ENCODE results near the gene TMED4.

The TMED4 gene

GRCh38 chr7:44567884-44568283, 14.1 kb downstream of the TMED4 start:
- no peak for TF ChIP-seq CTCF (conservative IDR thresholded peaks at IDR 0.05; ENCODE audit: low read depth, low read length)
- peaks cover 16% of the 10 kb centered on the region; the same call in 1 of the 2 replicates for H3K36me3 ChIP-seq (ENCODE audit: insufficient read depth)
- H3K4me2 ChIP-seq: no peak overlapping the region
- no peak overlapping the region for H3K9ac ChIP-seq
- H3K4me3 ChIP-seq (IDR thresholded peaks at IDR 0.05; ENCODE audit: insufficient read depth, low read depth, low read length): no peak overlapping the region
- no peaks in the 10 kb centered on the region for H3K27me3 ChIP-seq (ENCODE audit: insufficient read depth, low read depth)
- no peak overlapping the region for H2AFZ ChIP-seq (ENCODE audit: low read depth)
- H3K27ac ChIP-seq: no peak overlapping the region
- H3K79me2 ChIP-seq (ENCODE audit: insufficient read depth, low read depth): peaks cover 16% of the 10 kb centered on the region
- H3K4me1 ChIP-seq (ENCODE audit: low read depth, poor library complexity, severe bottlenecking): peaks cover 16% of the 10 kb centered on the region
- no peaks in the 10 kb centered on the region; the same call in 1 of the 2 replicates for H4K20me1 ChIP-seq (ENCODE audit: insufficient read depth)

GRCh38 chr7:44566680-44567079, 15.4 kb downstream of the TMED4 start:
- Histone ChIP-seq H3K4me3 (IDR thresholded peaks at IDR 0.05; ENCODE audit: insufficient read depth, low read depth, low read length) (no peak overlapping the region), H3K4me2 (no peak overlapping the region), H3K27me3 (ENCODE audit: insufficient read depth, low read depth) (no peaks in the 10 kb centered on the region), H3K4me1 (ENCODE audit: low read depth, poor library complexity, severe bottlenecking) (peaks cover 4% of the 10 kb centered on the region), H2AFZ (ENCODE audit: low read depth) (no peak overlapping the region), H4K20me1 (ENCODE audit: insufficient read depth) (no peaks in the 10 kb centered on the region; the same call in 1 of the 2 replicates), H3K9ac (no peak overlapping the region), H3K27ac (no peak overlapping the region), H3K79me2 (ENCODE audit: insufficient read depth, low read depth) (peaks cover 4% of the 10 kb centered on the region), H3K36me3 (ENCODE audit: insufficient read depth) (peaks cover 11% of the 10 kb centered on the region; the same call in 1 of the 2 replicates)
- TF ChIP-seq CTCF (conservative IDR thresholded peaks at IDR 0.05; ENCODE audit: low read depth, low read length): no peak

GRCh38 chr7:44565795-44566559, 16.1 kb downstream of the TMED4 start:
- Histone ChIP-seq H3K79me2 (ENCODE audit: insufficient read depth, low read depth) (no peaks in the 10 kb centered on the region; the same call in 1 of the 2 replicates), H3K36me3 (ENCODE audit: insufficient read depth) (peaks cover 5% of the 10 kb centered on the region; the same call in 1 of the 2 replicates), H3K4me3 (IDR thresholded peaks at IDR 0.05; ENCODE audit: insufficient read depth, low read depth, low read length) (no peak overlapping the region), H3K4me2 (no peak overlapping the region), H3K27ac (no peak overlapping the region), H3K27me3 (ENCODE audit: insufficient read depth, low read depth) (no peaks in the 10 kb centered on the region), H2AFZ (ENCODE audit: low read depth) (no peak overlapping the region), H3K9ac (no peak overlapping the region), H4K20me1 (ENCODE audit: insufficient read depth) (no peaks in the 10 kb centered on the region; the same call in 1 of the 2 replicates), H3K4me1 (ENCODE audit: low read depth, poor library complexity, severe bottlenecking) (no peaks in the 10 kb centered on the region)
- TF ChIP-seq CTCF (conservative IDR thresholded peaks at IDR 0.05; ENCODE audit: low read depth, low read length): peak; percentile 22; the same call in 1 of the 2 replicates

GRCh38 chr7:44565097-44565794, 16.8 kb downstream of the TMED4 start:
- no peaks in the 10 kb centered on the region; the same call in 1 of the 2 replicates for H4K20me1 ChIP-seq (ENCODE audit: insufficient read depth)
- H3K4me3 ChIP-seq (IDR thresholded peaks at IDR 0.05; ENCODE audit: insufficient read depth, low read depth, low read length): no peak overlapping the region
- no peaks in the 10 kb centered on the region for H3K4me1 ChIP-seq (ENCODE audit: low read depth, poor library complexity, severe bottlenecking)
- H3K4me2 ChIP-seq: no peak overlapping the region
- H3K27me3 ChIP-seq (ENCODE audit: insufficient read depth, low read depth): no peaks in the 10 kb centered on the region
- H3K79me2 ChIP-seq (ENCODE audit: insufficient read depth, low read depth): no peaks in the 10 kb centered on the region
- peak; percentile 97 for TF ChIP-seq CTCF (conservative IDR thresholded peaks at IDR 0.05; ENCODE audit: low read depth, low read length)
- H2AFZ ChIP-seq (ENCODE audit: low read depth): no peak overlapping the region
- no peak overlapping the region for H3K27ac ChIP-seq
- H3K9ac ChIP-seq: no peak overlapping the region
- H3K36me3 ChIP-seq (ENCODE audit: insufficient read depth): peaks cover 1% of the 10 kb centered on the region; the same call in 1 of the 2 replicates

Data from KMS-11 (cell line).